ENCODE measurements around the gene SAE1.

Gene SAE1

GRCh38 chr19:47093254-47093653, 37.4 kb upstream of the SAE1 start:
- DNase-seq (ENCODE audit: low read depth, low spot score): no peak
- H3K4me3 ChIP-seq (ENCODE audit: low read depth, low read length): no peak overlapping the region
- in situ Hi-C loops (cut with HindIII; ENCODE audit: low sequenced_read_pairs): no loop called here
- TF ChIP-seq, protein P1, sequence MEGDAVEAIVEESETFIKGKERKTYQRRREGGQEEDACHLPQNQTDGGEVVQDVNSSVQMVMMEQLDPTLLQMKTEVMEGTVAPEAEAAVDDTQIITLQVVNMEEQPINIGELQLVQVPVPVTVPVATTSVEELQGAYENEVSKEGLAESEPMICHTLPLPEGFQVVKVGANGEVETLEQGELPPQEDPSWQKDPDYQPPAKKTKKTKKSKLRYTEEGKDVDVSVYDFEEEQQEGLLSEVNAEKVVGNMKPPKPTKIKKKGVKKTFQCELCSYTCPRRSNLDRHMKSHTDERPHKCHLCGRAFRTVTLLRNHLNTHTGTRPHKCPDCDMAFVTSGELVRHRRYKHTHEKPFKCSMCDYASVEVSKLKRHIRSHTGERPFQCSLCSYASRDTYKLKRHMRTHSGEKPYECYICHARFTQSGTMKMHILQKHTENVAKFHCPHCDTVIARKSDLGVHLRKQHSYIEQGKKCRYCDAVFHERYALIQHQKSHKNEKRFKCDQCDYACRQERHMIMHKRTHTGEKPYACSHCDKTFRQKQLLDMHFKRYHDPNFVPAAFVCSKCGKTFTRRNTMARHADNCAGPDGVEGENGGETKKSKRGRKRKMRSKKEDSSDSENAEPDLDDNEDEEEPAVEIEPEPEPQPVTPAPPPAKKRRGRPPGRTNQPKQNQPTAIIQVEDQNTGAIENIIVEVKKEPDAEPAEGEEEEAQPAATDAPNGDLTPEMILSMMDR (IDR thresholded peaks at IDR 0.05; ENCODE audit: low read depth, low read length): no peak

- no peak overlapping the region for H3K4me3 ChIP-seq (ENCODE audit: low read depth, low read length)
- in situ Hi-C loops (cut with HindIII; ENCODE audit: low sequenced_read_pairs): no loop called here
- TF ChIP-seq, protein P1 (IDR thresholded peaks at IDR 0.05; ENCODE audit: low read depth, low read length): no peak
- DNase-seq (ENCODE audit: low read depth, low spot score): no peak
Measured at GRCh38 chr19:47093841-47094240, 36.8 kb upstream of the SAE1 start.

DNA sequence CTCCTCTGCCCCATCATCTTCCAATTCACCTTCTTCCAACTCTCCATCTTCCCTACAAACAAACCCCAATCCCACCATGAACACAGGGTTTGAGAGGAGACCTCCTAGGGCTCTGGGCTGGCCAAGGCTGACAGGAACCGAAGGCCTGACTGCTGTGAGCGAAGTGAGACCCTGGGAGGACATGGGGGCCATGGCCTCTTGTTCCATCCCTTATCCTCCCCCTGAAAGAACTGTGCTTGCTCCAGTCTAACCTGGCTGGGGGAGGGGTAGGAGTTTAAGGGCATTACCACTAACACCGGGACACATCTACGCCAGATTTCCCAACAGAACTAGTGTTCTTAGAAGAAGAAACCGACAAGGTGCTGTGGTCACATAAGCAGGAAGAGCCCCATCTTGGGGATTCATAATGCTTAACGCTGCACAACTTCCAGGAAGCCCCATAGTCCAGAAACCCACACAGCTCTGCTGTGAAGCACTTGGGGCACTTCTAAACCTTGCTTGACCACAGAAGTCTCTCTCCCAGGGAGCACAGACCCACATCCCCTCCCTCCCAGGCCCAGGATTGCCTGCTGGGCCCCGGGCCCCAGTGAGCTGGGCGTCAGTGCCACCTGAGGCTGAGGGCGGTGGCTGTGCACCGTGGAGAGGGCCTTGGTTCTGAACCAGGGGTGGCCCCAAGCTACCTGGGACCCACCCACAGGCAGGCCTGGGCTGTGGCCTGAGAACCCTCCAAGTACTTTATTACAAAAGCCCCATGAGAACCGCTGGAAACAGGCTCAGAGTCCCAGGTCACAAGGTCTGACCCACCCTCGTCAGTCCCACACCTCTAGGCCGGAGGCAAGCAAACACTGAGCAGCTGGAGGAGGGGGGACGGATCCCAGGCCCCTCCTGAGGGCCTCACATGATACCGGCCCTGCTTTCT, 35.8 kb upstream of the SAE1 start:
- no peak overlapping the region for H3K4me3 ChIP-seq (ENCODE audit: low read depth, low read length)
- in situ Hi-C loops (cut with HindIII; ENCODE audit: low sequenced_read_pairs): no loop called here
- TF ChIP-seq, protein P1 (IDR thresholded peaks at IDR 0.05; ENCODE audit: low read depth, low read length): no peak
- DNase-seq (ENCODE audit: low read depth, low spot score): no peak

DNA sequence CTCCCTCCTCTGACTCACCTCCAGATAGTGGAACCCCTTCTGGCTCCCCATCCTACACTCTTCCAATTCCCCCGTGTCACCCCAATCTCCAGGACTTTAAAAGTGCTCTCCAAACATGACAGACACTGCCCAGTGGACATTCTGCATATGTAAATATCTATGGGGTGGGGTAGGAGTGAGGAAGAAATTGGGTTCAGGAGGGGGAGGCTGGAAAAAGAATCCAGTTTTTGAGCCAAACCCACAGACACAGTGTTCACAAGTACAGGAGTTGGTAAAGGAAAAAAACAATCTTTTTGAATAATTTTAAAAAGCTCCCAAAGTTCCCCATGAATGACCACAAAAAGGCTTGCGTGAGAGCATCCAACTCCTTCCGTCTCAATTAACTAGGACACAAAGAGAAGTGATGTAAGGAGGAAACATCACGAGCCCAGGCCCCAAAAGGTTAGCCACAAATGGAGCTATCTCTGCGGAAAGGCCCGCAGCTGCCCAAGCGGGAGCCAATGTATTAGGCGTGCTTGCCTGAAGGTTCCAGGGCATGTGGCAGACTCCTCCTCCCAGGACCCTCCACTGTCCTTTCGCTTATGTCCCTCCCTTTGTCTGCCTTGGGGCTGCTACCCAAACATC, 35.0 kb upstream of the SAE1 start:
- in situ Hi-C loops (cut with HindIII; ENCODE audit: low sequenced_read_pairs): no loop called here
- TF ChIP-seq, protein P1 (IDR thresholded peaks at IDR 0.05; ENCODE audit: low read depth, low read length): no peak
- DNase-seq (ENCODE audit: low read depth, low spot score): peak; percentile 39
- H3K4me3 ChIP-seq (ENCODE audit: low read depth, low read length): no peak overlapping the region

DNA sequence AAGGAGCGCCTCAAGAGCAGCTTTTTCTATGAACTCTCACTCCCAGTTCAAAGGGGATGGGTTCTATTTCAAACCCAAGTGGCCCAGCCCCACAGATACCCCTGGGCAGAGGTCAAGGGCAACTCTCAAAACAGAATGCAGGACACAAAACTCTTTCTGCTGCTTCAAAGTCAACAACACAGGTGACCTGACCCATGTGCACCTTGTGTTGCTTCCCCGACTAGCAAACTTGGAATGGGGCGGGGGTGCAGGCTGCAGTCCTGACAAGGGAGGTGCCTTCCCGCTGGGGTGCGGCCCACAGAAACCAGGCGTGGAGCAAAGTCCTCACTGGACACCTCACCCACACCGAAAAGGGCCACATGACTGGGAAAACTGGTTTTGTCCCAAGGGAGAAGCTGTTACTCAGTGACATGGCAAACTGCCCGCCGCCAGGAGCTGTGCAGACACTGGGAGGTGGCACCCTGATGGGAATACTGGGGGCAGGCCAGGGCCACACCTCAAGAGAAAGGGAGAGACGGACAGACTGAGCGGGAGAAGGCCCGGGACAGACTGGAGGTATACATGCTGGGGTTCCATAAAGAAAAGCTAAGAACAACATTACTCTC, 34.4 kb upstream of the SAE1 start:
- TF ChIP-seq, protein P1 (IDR thresholded peaks at IDR 0.05; ENCODE audit: low read depth, low read length): no peak
- H3K4me3 ChIP-seq (ENCODE audit: low read depth, low read length): no peak overlapping the region
- no peak for DNase-seq (ENCODE audit: low read depth, low spot score)
- in situ Hi-C loops (cut with HindIII; ENCODE audit: low sequenced_read_pairs): no loop called here

DNA sequence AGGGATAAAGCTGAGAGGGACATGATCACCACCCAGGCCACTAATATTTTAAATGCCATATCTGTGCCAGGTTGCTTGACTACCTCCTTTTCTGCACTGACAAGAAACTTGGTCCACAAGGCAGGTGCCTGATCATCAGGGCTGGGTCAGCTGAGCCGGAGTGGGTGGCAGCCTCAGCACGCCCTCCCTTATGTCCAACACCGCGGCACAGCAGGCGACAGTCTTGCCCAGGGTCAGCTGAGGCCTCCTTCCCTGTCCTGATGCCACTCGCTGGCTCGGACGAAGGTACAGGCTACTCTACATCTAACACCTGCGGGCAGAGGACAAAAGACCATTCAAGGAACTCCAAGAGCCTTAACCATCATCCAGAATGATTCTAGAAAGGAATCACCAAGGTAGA, 33.9 kb upstream of the SAE1 start:
- H3K4me3 ChIP-seq (ENCODE audit: low read depth, low read length): no peak overlapping the region
- DNase-seq (ENCODE audit: low read depth, low spot score): no peak
- TF ChIP-seq, protein P1 (IDR thresholded peaks at IDR 0.05; ENCODE audit: low read depth, low read length): no peak
- in situ Hi-C loops (cut with HindIII; ENCODE audit: low sequenced_read_pairs): no loop called here
